ENCODE data around the gene CDS2.

The CDS2 gene

DNA sequence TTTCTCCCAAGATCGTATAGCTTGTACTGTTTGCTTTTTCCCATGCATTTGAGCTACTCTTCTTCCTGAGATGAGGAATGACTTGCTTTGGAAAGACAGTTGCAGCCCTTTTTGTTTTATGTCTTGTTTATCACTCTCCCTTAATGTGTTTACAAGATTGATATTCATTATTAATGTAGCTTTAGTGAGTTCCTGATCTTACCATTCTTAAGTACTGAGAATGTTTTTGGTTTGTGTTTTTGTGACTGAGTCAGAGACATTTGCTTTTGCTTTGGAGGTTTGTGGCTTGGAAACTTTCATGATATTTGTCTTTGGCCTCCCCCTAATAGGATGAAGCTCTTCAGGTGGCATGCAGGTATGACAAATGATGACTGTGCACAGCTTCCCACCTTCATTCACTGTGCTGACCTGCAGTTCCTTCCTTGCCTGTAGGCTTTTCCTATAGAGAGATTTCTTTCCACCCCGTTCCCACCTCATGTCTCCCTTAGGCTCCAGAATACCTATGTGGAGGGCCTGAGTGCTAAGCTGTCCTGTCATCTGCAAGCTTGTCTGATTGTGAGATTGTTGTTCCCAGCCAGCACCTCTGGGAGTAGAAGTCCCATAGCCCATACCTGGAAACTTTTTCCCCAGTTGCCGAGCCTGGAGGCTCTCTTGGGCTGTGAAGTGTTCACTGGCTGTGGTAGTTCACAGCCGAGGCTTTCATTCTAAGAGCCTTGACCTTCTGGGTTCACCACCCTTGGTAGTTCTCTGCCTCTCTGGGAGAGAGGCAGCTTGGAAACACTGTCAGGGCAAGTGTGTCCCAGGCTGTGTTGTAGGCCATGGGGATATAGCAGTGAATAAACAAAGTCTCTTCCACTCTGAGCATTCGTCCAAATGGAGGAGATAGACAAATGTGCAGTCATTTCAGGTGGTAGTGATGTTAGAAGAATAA lies 27.1 kb downstream of the CDS2 start:
- H4K20me1 ChIP-seq (ENCODE audit: insufficient read depth), result no peaks in the 10 kb centered on the region
- TF ChIP-seq, protein P1, sequence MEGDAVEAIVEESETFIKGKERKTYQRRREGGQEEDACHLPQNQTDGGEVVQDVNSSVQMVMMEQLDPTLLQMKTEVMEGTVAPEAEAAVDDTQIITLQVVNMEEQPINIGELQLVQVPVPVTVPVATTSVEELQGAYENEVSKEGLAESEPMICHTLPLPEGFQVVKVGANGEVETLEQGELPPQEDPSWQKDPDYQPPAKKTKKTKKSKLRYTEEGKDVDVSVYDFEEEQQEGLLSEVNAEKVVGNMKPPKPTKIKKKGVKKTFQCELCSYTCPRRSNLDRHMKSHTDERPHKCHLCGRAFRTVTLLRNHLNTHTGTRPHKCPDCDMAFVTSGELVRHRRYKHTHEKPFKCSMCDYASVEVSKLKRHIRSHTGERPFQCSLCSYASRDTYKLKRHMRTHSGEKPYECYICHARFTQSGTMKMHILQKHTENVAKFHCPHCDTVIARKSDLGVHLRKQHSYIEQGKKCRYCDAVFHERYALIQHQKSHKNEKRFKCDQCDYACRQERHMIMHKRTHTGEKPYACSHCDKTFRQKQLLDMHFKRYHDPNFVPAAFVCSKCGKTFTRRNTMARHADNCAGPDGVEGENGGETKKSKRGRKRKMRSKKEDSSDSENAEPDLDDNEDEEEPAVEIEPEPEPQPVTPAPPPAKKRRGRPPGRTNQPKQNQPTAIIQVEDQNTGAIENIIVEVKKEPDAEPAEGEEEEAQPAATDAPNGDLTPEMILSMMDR (conservative IDR thresholded peaks at IDR 0.05; ENCODE audit: low read depth, low read length), result no peak
- H3K4me2 ChIP-seq, result no peak overlapping the region

DNA sequence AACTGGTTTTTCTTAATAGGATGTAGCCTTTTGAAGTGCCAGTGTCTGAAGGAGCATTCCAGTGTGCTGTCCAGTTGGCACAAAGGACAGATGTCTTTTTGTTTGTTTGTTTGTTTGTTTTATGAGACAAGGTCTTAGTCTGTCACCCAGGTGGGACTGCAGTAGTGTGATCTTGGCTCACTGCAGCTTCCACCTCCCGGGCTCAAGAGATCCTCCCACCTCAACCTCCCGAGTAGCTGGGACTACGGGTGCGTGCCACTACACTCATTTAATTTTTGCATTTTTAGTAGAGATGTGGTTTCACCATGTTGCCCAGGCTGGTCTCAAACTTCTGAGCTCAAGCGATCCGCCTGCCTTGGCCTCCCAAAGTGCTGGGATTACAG lies 27.7 kb downstream of the CDS2 start:
- H3K79me2 ChIP-seq (ENCODE audit: insufficient read depth, low read depth), result no peaks in the 10 kb centered on the region; the same call in 1 of the 2 replicates
- no peaks in the 10 kb centered on the region for H4K20me1 ChIP-seq (ENCODE audit: insufficient read depth)
- H3K27ac ChIP-seq, result no peak overlapping the region

More for the DNA sequence above, 27.1 kb downstream of the CDS2 start:
- Histone ChIP-seq H3K36me3 (ENCODE audit: insufficient read depth) (no peaks in the 10 kb centered on the region), H3K79me2 (ENCODE audit: insufficient read depth, low read depth) (no peaks in the 10 kb centered on the region; the same call in 1 of the 2 replicates), H3K9ac (no peak overlapping the region), H3K4me3 (IDR thresholded peaks at IDR 0.05; ENCODE audit: insufficient read depth, low read depth, low read length) (no peak overlapping the region), H3K27me3 (ENCODE audit: insufficient read depth, low read depth) (no peaks in the 10 kb centered on the region), H3K27ac (no peak overlapping the region), H2AFZ (ENCODE audit: low read depth) (no peak overlapping the region), H3K4me1 (ENCODE audit: low read depth, poor library complexity, severe bottlenecking) (no peaks in the 10 kb centered on the region)

DNA sequence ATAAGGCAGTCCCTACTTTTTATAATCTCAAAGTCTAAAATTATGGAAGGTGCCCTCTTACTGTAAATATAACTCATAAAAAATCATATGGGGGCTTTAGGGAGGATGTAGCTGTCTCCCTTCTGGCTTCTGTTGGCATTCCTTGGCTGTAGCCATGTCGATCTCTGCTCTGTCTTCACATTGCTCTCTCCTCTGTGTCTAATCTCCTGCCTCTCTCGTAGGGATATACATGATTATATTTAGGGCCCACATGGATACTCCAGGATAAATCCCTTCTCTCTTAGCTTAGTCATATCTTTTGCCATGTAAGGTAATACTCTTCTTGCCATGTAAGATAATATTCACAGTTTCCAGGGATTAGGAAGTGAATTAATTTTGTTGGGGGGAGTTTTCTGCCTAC lies 28.6 kb downstream of the CDS2 start:
- H3K4me2 ChIP-seq, result no peak overlapping the region

More for the DNA sequence above, 27.7 kb downstream of the CDS2 start:
- no peak overlapping the region for H3K4me2 ChIP-seq
- no peak overlapping the region for H3K4me3 ChIP-seq (IDR thresholded peaks at IDR 0.05; ENCODE audit: insufficient read depth, low read depth, low read length)
- no peak overlapping the region for H3K9ac ChIP-seq
- no peak overlapping the region for H2AFZ ChIP-seq (ENCODE audit: low read depth)
- H3K36me3 ChIP-seq (ENCODE audit: insufficient read depth), result no peaks in the 10 kb centered on the region
- TF ChIP-seq, protein P1 (conservative IDR thresholded peaks at IDR 0.05; ENCODE audit: low read depth, low read length), result no peak
- H3K4me1 ChIP-seq (ENCODE audit: low read depth, poor library complexity, severe bottlenecking), result no peaks in the 10 kb centered on the region
- H3K27me3 ChIP-seq (ENCODE audit: insufficient read depth, low read depth), result no peaks in the 10 kb centered on the region

DNA sequence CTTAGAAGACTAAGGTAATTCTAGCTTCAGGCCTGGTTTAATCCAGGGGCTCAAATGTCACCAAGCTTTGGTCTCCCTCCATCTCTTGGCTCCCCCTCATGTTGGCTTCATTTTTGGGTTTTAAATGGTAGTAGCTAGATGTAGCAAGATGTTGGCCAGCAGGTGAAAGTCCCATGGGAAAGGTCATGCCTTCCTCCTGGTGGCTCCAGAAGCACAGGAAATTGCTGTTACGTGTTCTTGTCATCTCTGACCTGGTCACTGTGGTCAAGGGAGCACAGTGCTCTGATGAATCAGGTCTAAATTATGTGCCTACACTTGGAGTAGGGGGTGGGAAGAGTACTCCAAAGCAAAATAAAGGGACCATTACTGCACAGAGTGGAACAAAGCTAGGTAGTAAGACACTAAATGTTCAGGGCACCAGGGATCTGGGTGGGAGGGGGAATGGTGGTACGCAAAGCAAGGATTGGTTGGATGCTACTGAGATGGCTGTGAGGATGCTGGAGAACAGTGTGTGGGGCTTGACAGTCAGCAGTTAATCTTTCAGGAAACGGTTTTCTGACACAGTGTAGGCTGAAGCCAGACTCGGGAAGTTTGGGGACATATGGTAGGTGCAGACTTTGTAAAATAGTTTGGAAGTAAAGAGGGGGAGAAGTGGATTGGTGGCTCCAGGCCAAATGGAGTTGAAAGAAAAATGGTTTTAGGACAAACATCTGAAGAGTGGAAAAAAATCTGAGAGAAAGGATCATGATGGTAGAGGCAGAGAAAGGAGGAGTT lies 30.1 kb downstream of the CDS2 start:
- Histone ChIP-seq H4K20me1 (ENCODE audit: insufficient read depth) (no peaks in the 10 kb centered on the region), H3K4me1 (ENCODE audit: low read depth, poor library complexity, severe bottlenecking) (peaks cover 8% of the 10 kb centered on the region), H3K27me3 (ENCODE audit: insufficient read depth, low read depth) (no peaks in the 10 kb centered on the region), H2AFZ (ENCODE audit: low read depth) (no peak overlapping the region), H3K36me3 (ENCODE audit: insufficient read depth) (no peaks in the 10 kb centered on the region), H3K27ac (no peak overlapping the region), H3K9ac (no peak overlapping the region), H3K4me2 (no peak overlapping the region), H3K4me3 (IDR thresholded peaks at IDR 0.05; ENCODE audit: insufficient read depth, low read depth, low read length) (no peak overlapping the region), H3K79me2 (ENCODE audit: insufficient read depth, low read depth) (no peaks in the 10 kb centered on the region; the same call in 1 of the 2 replicates)
- TF ChIP-seq, protein P1 (conservative IDR thresholded peaks at IDR 0.05; ENCODE audit: low read depth, low read length), result no peak

More for the DNA sequence above, 28.6 kb downstream of the CDS2 start:
- no peaks in the 10 kb centered on the region for H3K4me1 ChIP-seq (ENCODE audit: low read depth, poor library complexity, severe bottlenecking)
- no peaks in the 10 kb centered on the region for H3K27me3 ChIP-seq (ENCODE audit: insufficient read depth, low read depth)
- no peak overlapping the region for H2AFZ ChIP-seq (ENCODE audit: low read depth)
- TF ChIP-seq, protein P1 (conservative IDR thresholded peaks at IDR 0.05; ENCODE audit: low read depth, low read length), result no peak
- no peaks in the 10 kb centered on the region; the same call in 1 of the 2 replicates for H3K79me2 ChIP-seq (ENCODE audit: insufficient read depth, low read depth)
- H3K27ac ChIP-seq, result no peak overlapping the region
- H4K20me1 ChIP-seq (ENCODE audit: insufficient read depth), result no peaks in the 10 kb centered on the region
- no peak overlapping the region for H3K4me3 ChIP-seq (IDR thresholded peaks at IDR 0.05; ENCODE audit: insufficient read depth, low read depth, low read length)
- no peaks in the 10 kb centered on the region for H3K36me3 ChIP-seq (ENCODE audit: insufficient read depth)
- no peak overlapping the region for H3K9ac ChIP-seq

All from KMS-11 (cell line).